Measurements from ENCODE around the gene SCOC. TPM values are rescaled to one million over a fixed set of nuclear protein-coding genes. Genes with fewer than 3 reads are reported as not detected.
A peak's percentile ranks its signal among the peaks of the same experiment; 100 is the strongest.

The SCOC gene
- total and polyA plus RNA-seq, 9 of the 15 experiments (the other 6 are each of a cell fraction or from before 2014, with no cell fraction given) = 16.8 to 110 (median 46.7) TPM

GRCh38 chr4:140427106-140427918 lies 53.9 kb downstream of the SCOC start, which contains the start of gene CLGN (continued):
- TF ChIP-seq RBFOX2 (IDR thresholded peaks at IDR 0.05; ENCODE audit: low read depth, low read length) (peak; percentile 88), CHD1 (IDR thresholded peaks at IDR 0.05; ENCODE audit: low read length) (no peak), ATF1 (CRISPR knock-in tag; IDR thresholded peaks at IDR 0.05) (no peak), ATF1 (tag; IDR thresholded peaks at IDR 0.05) (peak; percentile 38), POLR2H (tag; IDR thresholded peaks at IDR 0.05; ENCODE audit: low read depth) (no peak), SFPQ (IDR thresholded peaks at IDR 0.05; ENCODE audit: low read depth, low read length) (no peak), NRF1 (conservative IDR thresholded peaks at IDR 0.05 in 1 of 2, IDR thresholded peaks at IDR 0.05 in 1 of 2) (peak; percentile 92 to 93), DNMT1 (IDR thresholded peaks at IDR 0.05) (no peak), SRF (CRISPR knock-in tag; IDR thresholded peaks at IDR 0.05) (no peak; a peak in 1 of 4 replicates), ZKSCAN1 (IDR thresholded peaks at IDR 0.05; ENCODE audit: low read depth, low read length) (no peak), GATAD2B (IDR thresholded peaks at IDR 0.05; ENCODE audit: borderline replicate concordance) (no peak), SLC30A9 (CRISPR knock-in tag; IDR thresholded peaks at IDR 0.05) (no peak), PURB (CRISPR knock-in tag; IDR thresholded peaks at IDR 0.05; ENCODE audit: low read depth) (no peak), SMARCC2 (IDR thresholded peaks at IDR 0.05; ENCODE audit: low read depth) (no peak), SAFB (IDR thresholded peaks at IDR 0.05; ENCODE audit: borderline replicate concordance, low read depth, low read length) (peak; percentile 11; the same call in 1 of the 2 replicates), ZNF444 (CRISPR knock-in tag; IDR thresholded peaks at IDR 0.05) (no peak), ERF (CRISPR knock-in tag; IDR thresholded peaks at IDR 0.05) (no peak), NUFIP1 (IDR thresholded peaks at IDR 0.05; ENCODE audit: partially characterized antibody) (no peak), ELF4 (CRISPR knock-in tag; IDR thresholded peaks at IDR 0.05) (no peak; the same call in 1 of the 2 replicates), SRSF7 (optimal IDR thresholded peaks at IDR 0.05; ENCODE audit: low read depth, low read length) (no peak), TAF1 (IDR thresholded peaks at IDR 0.05; ENCODE audit: control insufficient read depth, extremely low read depth, insufficient read depth, low read length, severe bottlenecking) (no peak), ZFPM2 (CRISPR knock-in tag; IDR thresholded peaks at IDR 0.05) (no peak), RUNX1 (IDR thresholded peaks at IDR 0.05; ENCODE audit: low read depth) (no peak), ZBTB33 (CRISPR knock-in tag; IDR thresholded peaks at IDR 0.05) (no peak), ZNF644 (tag; IDR thresholded peaks at IDR 0.05; ENCODE audit: low read depth) (no peak), ZNF431 (CRISPR knock-in tag; IDR thresholded peaks at IDR 0.05) (no peak), ZNF224 (CRISPR knock-in tag; IDR thresholded peaks at IDR 0.05) (no peak), KDM2B (CRISPR knock-in tag; IDR thresholded peaks at IDR 0.05) (no peak)
